Ovary (tissue), 3 donors: ENCODE results near the gene LYPD3.

Experiments
- EP300 ChIP-seq: sonication (generic); formaldehyde crosslinking; IDR thresholded peaks from one replicate; pipeline ENCODE4 v1.6.1; 2017; ENCODE audit warnings: antibody characterized with exemption
- POLR2A ChIP-seq: fragments of 450-650 bp; IDR thresholded peaks from one replicate; pipeline ENCODE4 v1.6.1; 2017; ENCODE audit warnings: antibody characterized with exemption, mild to moderate bottlenecking, moderate library complexity
- TF ChIP-seq, protein P1 (sequence below), 3 donors: fragments of 450-650 bp in 2 of 3; fragments of 200-600 bp in 1 of 3; IDR thresholded peaks; one replicate each; pipeline versions ENCODE4 v1.5.1 to v1.8.0; 2016 to 2022; ENCODE audit warnings: antibody characterized with exemption in 3 of 3, mild to moderate bottlenecking in 1 of 3
- donor health status: DM: no; HTN: no; CAD: no.

DNA sequence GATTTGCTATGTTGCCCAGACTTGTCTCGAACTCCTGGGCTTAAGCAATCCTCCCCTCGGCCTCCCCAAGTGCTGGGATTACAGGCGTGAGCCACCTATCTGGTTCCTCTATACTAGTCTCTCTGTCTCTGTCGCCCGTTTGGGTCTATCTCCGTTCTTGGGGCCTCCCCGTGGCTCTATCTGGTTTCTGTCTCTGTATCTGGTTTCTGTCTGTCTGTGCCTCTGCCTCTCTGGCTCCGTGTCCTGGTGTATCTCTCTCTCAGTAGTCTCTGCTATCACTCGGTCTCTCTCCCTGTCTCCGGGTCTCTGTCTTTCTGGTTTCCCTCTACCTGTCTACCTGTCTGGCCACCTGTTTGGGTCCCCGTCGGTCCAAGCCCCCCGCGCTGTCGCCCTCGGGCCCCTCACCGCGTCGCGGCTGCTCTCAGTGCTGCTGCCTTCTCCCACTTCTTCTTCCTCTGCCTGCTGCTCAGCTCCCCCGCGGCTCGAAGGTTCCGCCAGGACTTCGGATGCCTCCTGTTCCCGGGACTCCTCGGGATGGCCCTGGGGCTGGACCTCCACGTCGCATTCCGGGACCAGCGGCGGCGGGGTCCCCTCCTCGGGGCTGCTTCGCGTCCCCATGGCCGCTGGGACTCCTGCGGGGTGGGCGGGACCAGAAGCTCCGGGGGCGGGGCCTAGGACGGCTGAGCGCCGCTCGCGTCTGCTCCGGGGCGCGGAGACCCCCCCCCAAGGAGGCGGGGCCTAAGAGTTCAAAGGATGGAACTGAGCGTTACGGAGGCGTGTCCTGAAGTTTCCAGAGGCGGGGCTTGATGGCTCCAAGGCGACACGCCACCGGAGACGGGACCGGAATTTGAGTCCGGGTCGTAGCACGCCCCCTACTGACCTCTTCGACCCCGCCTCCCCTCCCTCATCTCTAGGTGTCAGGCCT is 38.4 kb upstream of the LYPD3 start:
- TF ChIP-seq, protein P1, sequence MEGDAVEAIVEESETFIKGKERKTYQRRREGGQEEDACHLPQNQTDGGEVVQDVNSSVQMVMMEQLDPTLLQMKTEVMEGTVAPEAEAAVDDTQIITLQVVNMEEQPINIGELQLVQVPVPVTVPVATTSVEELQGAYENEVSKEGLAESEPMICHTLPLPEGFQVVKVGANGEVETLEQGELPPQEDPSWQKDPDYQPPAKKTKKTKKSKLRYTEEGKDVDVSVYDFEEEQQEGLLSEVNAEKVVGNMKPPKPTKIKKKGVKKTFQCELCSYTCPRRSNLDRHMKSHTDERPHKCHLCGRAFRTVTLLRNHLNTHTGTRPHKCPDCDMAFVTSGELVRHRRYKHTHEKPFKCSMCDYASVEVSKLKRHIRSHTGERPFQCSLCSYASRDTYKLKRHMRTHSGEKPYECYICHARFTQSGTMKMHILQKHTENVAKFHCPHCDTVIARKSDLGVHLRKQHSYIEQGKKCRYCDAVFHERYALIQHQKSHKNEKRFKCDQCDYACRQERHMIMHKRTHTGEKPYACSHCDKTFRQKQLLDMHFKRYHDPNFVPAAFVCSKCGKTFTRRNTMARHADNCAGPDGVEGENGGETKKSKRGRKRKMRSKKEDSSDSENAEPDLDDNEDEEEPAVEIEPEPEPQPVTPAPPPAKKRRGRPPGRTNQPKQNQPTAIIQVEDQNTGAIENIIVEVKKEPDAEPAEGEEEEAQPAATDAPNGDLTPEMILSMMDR (IDR thresholded peaks at IDR 0.05) = no peak
- TF ChIP-seq EP300 (no peak), POLR2A (peak; percentile 46)
